OCI-LY3 (cell line): ENCODE data around the gene RPH3AL.

Experiments
- CTCF ChIP-seq: fragments of 200-600, 300-600 bp; sonication (generic); IDR thresholded peaks from 2 replicates; pipeline ENCODE4 v1.5.1; 2014; ENCODE audit warnings: antibody characterized with exemption, low read length, low read depth
- EZH2phosphoT487 ChIP-seq: fragments of 200-600 bp; shearing (Covaris generic); IDR thresholded peaks from 2 replicates; pipeline ENCODE4 v1.6.1; 2018; ENCODE audit warnings: antibody characterized with exemption, mixed run types, low read depth

DNA sequence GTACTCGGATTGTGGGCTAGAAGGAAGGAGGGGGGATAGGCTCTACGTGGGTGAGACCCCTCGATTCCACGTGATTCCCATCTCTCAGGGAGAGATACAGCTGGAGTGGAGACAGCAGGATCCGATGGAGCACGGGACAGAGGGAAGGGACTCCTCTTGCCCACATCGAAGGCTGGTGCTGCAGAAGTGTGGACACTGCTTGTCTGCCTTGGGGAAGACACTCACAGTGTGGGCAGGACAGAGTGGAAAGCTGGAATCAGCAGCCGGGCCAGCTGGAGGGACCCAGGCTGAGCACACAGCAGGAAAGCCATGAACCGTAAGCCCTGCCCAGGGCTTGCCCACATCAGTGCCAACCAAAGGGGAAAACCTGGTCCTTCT lies 42.1 kb upstream of the RPH3AL start:
- no peak for TF ChIP-seq CTCF
- no peak for TF ChIP-seq EZH2phosphoT487
